Measurements from ENCODE around the gene PLSCR2. TPM values are rescaled to one million over a fixed set of nuclear protein-coding genes. Genes with fewer than 3 reads are reported as not detected.
"Not testable (repeated sequence)": the region's sequence is repeated elsewhere in the genome, so short reads cannot be mapped to it uniquely, and the experiment has no call there.

The PLSCR2 gene
- total RNA-seq, 1 donor from 2014 or later, result not detected

DNA sequence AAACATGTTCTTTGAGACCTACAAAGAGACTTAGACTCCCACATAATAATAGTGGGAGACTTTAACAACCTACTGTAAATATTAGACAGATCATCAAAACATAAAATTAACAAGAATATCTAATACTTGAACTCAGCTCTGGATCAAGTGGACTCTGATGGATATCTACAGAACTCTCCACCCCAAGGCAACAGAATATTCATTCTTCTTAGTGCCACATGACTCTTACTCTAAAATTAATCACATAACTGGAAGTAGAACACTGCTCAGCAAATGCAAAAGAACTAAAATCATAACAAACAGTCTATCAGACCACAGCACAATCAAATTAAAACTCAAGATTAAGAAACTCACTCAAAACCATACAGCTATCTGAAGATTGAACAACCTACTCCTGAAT, 15.9 kb upstream of the PLSCR2 start:
- DNase-seq, result no peak

DNA sequence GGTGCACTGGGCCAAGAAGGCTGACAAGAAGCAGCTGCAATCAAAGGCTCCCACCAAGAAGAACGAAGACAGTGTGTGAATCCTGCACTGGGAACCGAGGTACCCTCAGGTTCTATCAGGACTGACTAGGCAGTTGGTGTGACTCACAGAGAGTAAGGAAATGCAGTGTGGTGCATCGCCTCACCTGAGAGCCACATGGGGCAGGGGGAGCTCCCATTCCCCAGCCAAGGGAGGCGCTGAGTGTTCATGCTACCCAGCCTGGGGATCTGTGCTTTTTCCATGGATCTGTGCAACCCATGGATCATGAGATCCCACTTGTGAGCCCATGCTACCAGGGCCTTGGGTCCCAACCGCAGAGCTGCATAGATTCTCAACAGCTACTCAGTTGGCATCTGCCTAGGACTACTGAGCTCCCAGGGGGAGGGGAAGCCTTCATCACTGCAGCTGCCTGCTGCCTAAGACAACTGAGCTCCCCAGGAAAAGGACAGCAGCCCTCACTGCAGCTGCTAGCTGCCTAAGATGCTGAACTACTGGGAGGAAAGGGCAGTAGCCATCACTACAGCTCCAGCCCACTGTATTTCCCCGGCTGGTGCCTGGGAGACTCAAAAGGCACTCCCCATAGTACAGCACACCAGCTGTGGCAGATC, 6.9 kb upstream of the PLSCR2 start:
- DNase-seq, result no peak

DNA sequence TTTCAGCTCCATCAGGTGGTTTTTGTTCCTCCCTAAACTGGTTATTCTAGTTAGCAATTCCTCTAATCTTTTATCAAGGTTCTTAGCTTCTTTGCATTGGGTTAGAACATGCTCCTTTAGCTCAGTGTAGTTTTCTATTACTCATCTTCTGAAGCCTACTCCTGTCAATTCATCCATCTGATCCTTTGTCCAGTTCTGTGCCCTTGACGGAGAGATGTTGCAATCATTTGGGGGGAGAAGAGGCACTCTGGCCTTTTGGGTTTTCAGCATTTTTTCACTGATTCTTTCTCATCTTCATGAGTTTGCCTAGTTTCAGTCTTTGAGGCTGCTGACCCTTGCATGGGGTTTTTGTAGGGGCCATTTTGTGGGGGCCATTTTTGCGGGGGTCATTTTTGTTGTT, 5.6 kb upstream of the PLSCR2 start:
- not testable (repeated sequence) for DNase-seq

DNA sequence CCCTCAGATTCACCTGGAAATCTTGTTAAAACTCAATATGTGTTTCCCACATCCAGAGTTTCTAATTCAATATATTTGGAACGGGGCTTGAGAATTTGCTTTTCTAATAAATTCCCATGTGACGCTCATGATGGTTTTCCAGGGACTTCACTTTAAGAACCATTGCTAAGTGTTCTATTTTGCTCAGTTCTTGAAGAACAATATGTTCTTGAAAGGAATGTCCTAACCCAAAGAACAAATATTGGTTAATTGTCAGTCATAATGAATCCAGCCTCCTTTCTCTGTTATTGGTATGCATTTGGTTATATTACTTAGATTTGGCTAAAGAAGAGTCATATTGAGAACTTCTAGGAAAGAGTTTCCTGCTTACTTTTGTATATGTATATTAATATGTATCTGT, 4.4 kb upstream of the PLSCR2 start:
- no peak for DNase-seq

DNA sequence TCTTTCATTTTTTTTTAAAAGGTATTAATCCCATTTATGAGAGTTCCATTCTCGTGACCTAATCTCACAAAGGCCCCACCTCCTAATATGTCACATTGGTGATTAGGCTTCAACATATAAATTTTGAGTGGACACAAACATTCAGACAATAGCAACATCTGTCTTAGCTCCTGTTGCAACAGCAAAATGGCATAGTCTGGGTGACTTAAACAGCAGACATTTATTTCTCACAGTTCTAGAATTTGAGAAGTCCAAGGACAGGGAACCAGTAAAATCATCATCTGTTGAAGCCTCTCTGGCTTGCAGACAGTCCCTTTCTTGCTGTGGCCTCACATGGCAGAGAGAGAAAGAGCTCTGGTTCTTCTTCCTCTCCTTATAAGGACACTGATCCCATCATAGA, 3.2 kb upstream of the PLSCR2 start:
- DNase-seq, result no peak

GRCh38 chr3:146471012-146471411, 1.7 kb upstream of the PLSCR2 start:
- no peak for DNase-seq

DNA sequence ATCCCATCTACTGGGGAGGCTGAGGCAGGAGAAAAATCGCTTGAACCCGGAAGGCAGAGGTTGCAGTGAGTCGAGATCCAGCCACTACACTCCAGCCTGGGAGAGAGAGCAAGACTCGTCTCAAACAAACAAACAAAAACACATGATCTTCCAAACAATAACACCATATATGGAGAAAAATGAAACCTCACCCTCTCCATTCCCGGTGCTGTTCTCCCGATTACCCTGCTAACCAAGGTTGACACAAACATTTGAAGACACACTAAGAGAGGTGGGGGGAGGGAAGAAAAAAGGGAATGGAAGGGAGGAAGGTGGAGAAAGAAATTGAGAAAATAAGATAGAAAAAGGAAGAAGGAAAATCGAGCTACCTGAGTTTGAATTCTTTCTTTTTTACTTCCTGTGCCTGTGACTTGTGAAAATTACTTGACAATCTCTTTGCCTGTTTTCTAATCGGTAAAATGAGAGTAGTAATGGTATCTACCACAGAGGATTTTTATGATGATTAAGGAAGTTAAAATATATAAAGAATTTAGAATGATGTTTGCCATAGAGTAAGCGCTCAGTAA, 1.1 kb upstream of the PLSCR2 start:
- no peak for DNase-seq

DNA sequence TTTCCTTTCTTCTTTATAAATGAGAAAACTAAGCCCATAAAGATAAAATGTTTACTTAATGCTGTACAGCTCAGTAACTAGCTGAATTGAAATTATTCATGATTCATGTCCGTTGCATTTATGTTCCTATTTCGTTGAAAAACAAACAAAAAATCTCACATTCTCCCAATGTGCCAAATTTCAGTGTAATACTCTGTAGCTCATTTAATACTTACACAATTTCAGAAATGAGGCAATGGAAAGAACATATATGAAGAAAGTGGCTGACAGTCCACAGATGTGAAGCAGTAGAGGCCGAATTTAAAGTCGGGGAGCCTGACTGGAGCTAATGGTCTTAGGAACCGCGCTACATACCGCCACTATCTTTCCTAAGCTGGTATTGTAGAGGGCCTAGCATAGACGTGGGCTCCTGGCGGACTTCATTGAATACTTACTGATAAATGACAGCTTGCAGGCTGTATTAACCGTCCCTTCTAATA, 651 bp downstream of the PLSCR2 start:
- no peak for DNase-seq

GRCh38 chr3:146468234-146468633, 1.1 kb downstream of the PLSCR2 start:
- DNase-seq, result no peak

DNA sequence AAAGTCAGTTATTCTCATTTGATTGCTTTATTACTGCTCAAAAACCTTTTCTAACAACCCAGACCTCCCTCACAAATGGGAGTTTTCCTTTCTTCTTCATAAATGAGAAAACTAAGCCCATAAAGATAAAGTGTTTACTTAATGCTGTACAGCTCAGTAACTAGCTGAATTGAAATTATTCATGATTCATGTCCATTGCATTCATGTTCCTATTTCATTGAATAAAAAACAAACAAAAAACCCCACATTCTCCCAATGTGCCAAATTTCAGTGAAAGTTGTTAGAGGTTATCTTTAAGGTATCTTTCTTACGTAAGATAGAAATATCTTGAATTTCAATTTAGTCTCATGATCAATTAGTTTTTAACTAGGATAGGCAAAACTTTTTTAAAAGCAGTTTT, 2.8 kb downstream of the PLSCR2 start:
- no peak for DNase-seq

GRCh38 chr3:146465693-146466465, 3.5 kb downstream of the PLSCR2 start:
- DNase-seq, result no peak

DNA sequence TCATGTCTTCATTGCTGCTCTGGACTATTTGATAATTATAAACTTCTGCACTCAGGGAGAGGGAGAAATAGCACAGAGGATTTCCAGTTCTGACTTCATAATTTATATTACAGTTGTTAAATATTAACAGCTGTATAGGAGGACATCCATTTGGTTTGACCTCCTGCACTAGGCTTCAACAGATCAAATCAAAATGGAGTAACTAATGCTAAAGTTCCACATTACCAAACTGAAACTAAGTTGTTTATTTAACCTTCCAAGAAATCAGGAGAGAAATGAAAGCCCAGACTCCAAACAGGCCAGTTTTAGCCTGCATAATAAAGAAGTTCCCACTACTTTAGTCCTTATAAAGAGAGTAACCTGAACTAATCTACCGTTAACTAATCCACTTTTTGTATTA, 4.6 kb downstream of the PLSCR2 start:
- DNase-seq, result no peak

GRCh38 chr3:146464005-146464595, 5.3 kb downstream of the PLSCR2 start:
- DNase-seq, result no peak

- DNase-seq, result no peak
Measured at GRCh38 chr3:146454796-146455195, 14.6 kb downstream of the PLSCR2 start.

DNA sequence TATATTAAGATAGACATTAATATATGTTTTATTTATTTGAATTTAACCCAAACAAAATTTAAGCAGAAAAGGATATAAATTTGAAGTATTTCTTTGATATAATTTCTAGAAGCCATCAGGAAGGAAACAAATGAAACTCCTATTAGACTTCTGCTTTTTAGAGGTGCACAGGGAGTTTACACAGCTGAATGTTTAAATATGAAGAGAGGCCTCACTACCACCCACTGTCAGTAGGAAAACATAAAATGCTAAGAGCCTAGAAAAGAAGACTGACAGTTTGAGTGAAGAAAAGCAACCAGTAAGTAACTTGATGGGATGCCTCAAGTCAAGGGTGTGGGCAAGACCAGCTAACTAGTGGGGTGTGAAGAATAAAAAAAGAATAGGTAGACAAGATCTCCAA, 19.7 kb downstream of the PLSCR2 start:
- DNase-seq, result no peak

DNA sequence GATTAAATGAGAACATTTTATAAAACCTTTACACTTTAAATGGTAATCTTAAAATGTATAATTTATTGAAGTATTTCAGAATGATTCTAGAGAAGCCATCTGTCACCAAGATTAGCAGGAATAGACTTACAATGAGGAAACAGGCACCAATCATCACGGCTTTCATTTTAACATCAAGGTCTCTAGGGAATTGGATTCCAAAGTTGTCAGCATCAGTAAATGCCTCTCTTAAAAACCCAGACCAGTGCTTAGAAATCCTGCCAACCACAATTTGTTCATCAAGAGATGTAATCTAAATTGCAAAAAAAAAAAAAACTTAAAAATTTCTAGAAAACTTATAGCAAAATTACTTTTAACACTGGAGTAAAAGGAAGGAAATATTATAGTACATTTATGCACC, 20.3 kb downstream of the PLSCR2 start:
- DNase-seq, result no peak

GRCh38 chr3:146446026-146446425, 23.3 kb downstream of the PLSCR2 start:
- DNase-seq, result no peak

DNA sequence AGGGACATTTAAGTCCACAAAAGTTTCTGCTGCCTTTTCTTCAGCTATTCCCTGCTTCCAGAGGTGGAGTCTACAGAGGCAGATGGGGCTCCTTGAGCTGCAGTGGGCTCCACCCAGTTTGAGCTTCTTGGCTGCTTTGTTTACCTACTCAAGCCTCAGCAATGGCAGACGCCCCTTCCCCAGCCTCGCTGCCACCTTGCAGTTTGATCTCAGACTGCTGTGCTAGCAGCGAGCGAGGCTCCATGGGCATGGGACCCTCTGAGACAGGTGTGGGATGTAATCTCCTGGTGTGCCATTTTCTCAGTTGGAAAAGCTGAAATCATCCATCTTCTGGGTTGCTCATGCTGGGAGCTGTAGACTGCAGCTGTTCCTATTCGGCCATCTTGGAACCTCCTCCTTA, 29.1 kb downstream of the PLSCR2 start:
- DNase-seq, result not testable (repeated sequence)

GRCh38 chr3:146432066-146432465, 37.3 kb downstream of the PLSCR2 start:
- DNase-seq, result no peak

DNA sequence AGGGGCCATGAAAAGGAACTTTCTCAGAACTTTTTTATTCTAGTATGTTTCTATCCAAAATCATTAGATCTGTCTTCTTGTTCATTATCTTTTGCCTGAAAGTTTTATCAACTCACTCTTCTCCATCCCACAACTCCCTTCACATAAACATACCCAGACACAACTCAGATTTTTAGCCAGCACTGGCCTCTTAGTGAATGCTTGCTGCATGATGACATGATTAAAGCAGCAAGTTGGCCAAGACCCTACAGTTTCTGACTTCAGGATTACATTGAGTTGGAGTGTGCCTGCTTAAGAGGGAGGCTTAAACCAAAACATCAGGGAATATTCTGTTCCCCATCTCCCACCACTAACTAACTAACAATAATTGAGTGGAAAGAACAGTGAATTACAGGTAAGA, 38.1 kb downstream of the PLSCR2 start:
- no peak for DNase-seq

- DNase-seq, result no peak
Measured at GRCh38 chr3:146425341-146425740, 44.0 kb downstream of the PLSCR2 start.

GRCh38 chr3:146421819-146422759, 47.3 kb downstream of the PLSCR2 start:
- DNase-seq, result no peak
